WERI-Rb-1 (cell line): ENCODE measurements around the gene MTERF4.

Experiments used
- DNase-seq: peaks from one replicate; pipeline ENCODE4 v3.0.0-alpha.2; 2020
- H3K27ac ChIP-seq: fragments of 250-450 bp; sonication (Bioruptor Pico); 2 replicates; pipeline ENCODE4 v1.5.1; 2020; ENCODE audit warnings: mild to moderate bottlenecking, moderate library complexity
- H3K27me3 ChIP-seq: fragments of 250-450 bp; sonication (Bioruptor Pico); 2 replicates; pipeline ENCODE4 v1.5.1; 2021; ENCODE audit warnings: mild to moderate bottlenecking, low read depth, moderate library complexity; ENCODE audit not compliant: insufficient read depth, severe bottlenecking
- H3K36me3 ChIP-seq: fragments of 250-450 bp; sonication (Bioruptor Pico); 2 replicates; pipeline ENCODE4 v1.5.1; 2020; ENCODE audit warnings: mild to moderate bottlenecking, moderate library complexity
- H3K4me3 ChIP-seq: 2 replicates; pipeline ENCODE4 v1.5.1; 2011; ENCODE audit warnings: low read depth, mild to moderate bottlenecking, control low read depth, low read length
- H3K9me3 ChIP-seq: fragments of 250-450 bp; sonication (Bioruptor Pico); 2 replicates; pipeline ENCODE4 v1.5.1; 2021; ENCODE audit warnings: mild to moderate bottlenecking, moderate library complexity; ENCODE audit not compliant: severe bottlenecking
- CTCF ChIP-seq: IDR thresholded peaks from 2 replicates; pipeline ENCODE4 v1.5.1; 2011; ENCODE audit warnings: low read depth, mild to moderate bottlenecking, control low read depth, inconsistent platforms, low read length

Gene MTERF4

GRCh38 chr2:241080405-241081189, 21.5 kb downstream of the MTERF4 start:
- DNase-seq, result no peak
- Histone ChIP-seq H3K9me3 (no peaks in the 10 kb centered on the region), H3K27me3 (no peaks in the 10 kb centered on the region), H3K27ac (no peak overlapping the region), H3K36me3 (no peaks in the 10 kb centered on the region; the same call in 1 of the 2 replicates), H3K4me3 (no peak overlapping the region)
- TF ChIP-seq CTCF, result no peak

- TF ChIP-seq CTCF, result no peak
- Histone ChIP-seq H3K36me3 (no peaks in the 10 kb centered on the region), H3K27me3 (no peaks in the 10 kb centered on the region), H3K4me3 (no peak overlapping the region), H3K9me3 (no peaks in the 10 kb centered on the region), H3K27ac (no peak overlapping the region)
- DNase-seq, result no peak
These were observed 27.1 kb downstream of the MTERF4 start for GRCh38 chr2:241074901-241075540.

- no peak for TF ChIP-seq CTCF
- no peaks in the 10 kb centered on the region for H3K9me3 ChIP-seq
- no peak for DNase-seq
- no peak overlapping the region for H3K4me3 ChIP-seq
- no peaks in the 10 kb centered on the region for H3K27me3 ChIP-seq
- no peak overlapping the region for H3K27ac ChIP-seq
- no peaks in the 10 kb centered on the region for H3K36me3 ChIP-seq
These were observed 27.8 kb downstream of the MTERF4 start for GRCh38 chr2:241074065-241074818.

- DNase-seq, result no peak
- Histone ChIP-seq H3K4me3 (no peak overlapping the region), H3K9me3 (no peaks in the 10 kb centered on the region), H3K27me3 (no peaks in the 10 kb centered on the region), H3K27ac (no peak overlapping the region), H3K36me3 (no peaks in the 10 kb centered on the region)
- TF ChIP-seq CTCF, result no peak
These were observed 28.7 kb downstream of the MTERF4 start for GRCh38 chr2:241073166-241074064.

- Histone ChIP-seq H3K4me3 (no peak overlapping the region), H3K9me3 (no peaks in the 10 kb centered on the region), H3K36me3 (no peaks in the 10 kb centered on the region), H3K27me3 (no peaks in the 10 kb centered on the region), H3K27ac (no peak overlapping the region)
- DNase-seq, result no peak
- TF ChIP-seq CTCF, result no peak
These were observed 29.4 kb downstream of the MTERF4 start for GRCh38 chr2:241072553-241073165.
